Activated T-helper 1 cell treated with Interleukin-2 at 50 U/mL for 16 hours (primary cell): ENCODE measurements around the gene PAXIP1.
"Not testable (repeated sequence)": the region's sequence is repeated elsewhere in the genome, so short reads cannot be mapped to it uniquely, and the experiment has no call there.

ENCODE experiments used
- DNase-seq: peaks from one replicate; pipeline ENCODE4 v3.0.0-alpha.2; 2020; ENCODE audit warnings: low read depth

The PAXIP1 gene, protein sequence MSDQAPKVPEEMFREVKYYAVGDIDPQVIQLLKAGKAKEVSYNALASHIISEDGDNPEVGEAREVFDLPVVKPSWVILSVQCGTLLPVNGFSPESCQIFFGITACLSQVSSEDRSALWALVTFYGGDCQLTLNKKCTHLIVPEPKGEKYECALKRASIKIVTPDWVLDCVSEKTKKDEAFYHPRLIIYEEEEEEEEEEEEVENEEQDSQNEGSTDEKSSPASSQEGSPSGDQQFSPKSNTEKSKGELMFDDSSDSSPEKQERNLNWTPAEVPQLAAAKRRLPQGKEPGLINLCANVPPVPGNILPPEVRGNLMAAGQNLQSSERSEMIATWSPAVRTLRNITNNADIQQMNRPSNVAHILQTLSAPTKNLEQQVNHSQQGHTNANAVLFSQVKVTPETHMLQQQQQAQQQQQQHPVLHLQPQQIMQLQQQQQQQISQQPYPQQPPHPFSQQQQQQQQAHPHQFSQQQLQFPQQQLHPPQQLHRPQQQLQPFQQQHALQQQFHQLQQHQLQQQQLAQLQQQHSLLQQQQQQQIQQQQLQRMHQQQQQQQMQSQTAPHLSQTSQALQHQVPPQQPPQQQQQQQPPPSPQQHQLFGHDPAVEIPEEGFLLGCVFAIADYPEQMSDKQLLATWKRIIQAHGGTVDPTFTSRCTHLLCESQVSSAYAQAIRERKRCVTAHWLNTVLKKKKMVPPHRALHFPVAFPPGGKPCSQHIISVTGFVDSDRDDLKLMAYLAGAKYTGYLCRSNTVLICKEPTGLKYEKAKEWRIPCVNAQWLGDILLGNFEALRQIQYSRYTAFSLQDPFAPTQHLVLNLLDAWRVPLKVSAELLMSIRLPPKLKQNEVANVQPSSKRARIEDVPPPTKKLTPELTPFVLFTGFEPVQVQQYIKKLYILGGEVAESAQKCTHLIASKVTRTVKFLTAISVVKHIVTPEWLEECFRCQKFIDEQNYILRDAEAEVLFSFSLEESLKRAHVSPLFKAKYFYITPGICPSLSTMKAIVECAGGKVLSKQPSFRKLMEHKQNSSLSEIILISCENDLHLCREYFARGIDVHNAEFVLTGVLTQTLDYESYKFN

DNA sequence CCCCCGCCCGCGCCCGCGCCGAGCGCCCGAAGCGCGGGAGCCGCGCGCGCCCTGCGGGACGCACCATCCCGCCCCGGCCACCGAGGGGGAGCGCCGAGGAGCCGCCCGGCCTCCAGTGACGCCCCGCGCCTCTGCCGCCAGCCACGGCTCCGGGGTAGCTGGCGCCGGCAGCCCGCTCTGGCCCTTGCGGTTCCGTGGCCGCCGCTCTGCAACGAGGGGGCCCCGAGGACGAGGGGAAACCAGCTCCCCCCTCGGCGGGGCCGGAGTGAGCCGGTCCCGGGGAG is at the start of gene PAXIP1:
Gene PAXIP1, minus strand, starts transcription at position 33 of the 284 bp plus-strand sequence. CDS start 195 bp downstream, outside the sequence.
- peak; percentile 58 for DNase-seq

DNA sequence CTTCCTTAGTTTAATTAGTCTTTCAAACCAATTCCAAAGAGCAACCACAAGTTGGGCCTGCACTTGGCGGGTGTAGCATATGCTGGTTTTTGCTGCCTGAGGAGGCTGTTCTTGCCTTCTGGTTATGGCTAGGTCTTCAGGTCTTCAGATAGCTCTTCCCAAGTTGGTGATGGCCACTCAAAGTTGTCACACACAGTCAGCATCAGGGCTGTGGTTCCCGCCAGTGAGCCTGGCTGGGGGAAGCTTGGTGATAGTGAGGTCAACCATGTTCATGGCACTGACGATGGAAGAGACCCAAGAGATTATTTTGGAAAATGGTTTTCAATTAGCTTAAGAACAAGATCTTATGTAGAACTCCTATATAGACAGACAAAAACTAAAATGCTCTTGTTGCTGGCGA is 48.4 kb upstream of the PAXIP1 start:
- DNase-seq, result no peak

DNA sequence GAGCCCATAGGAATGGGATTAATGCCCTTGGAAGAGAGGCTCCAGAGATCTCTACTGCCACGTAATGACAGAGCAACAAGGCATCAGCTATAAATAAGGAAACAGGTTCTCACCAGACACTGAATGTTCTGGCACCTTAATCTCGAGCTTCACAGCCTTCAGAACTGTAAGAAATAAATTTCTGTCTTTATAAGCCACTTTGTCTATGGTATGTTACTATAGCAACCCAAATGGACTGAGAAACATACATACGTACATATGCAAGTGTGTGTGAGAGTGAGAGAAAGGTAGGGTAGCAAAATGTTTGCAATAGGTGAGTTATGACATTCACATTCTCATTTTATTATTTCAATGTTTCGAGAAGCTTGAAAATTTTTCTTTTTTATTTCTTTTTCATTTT is 45.1 kb upstream of the PAXIP1 start:
- no peak for DNase-seq

DNA sequence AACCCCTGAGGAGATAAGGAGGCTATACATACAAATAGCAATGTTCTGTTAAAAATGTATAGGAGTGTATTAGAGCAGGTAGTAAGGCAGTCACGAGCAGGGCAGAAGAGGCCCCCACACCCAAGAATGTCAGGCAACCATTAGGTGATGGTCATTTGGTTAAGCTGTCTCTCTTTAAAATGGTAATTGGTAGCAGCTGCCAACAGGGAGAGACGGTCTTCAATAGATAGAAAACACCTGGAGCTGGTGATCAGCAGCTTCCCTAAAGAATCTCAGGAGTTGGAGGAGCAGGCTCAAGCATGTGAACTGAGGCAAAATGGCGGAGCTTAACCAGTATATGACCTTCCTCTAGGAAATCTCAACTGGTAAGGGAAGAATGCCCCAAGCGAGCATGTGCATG is 40.8 kb upstream of the PAXIP1 start:
- no peak for DNase-seq

DNA sequence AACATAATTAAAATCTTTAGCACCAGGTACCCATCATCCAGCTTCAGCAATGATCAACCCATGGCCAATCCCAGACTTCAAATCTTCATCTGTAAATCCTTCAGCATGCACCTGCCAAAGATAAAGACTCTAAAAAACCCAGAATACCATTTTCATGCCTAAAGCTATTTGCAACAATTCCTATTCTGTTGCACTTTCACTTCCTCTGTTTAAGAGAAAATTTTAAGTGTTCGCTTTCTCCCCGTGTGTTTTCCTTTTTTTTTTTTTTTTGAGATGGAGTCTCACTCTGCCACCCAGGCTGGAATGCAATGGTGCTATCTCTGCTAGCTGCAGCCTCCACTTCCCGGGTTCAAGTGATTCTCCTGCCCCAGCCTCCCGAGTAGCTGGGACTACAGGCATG is 35.4 kb upstream of the PAXIP1 start:
- DNase-seq, result no peak

DNA sequence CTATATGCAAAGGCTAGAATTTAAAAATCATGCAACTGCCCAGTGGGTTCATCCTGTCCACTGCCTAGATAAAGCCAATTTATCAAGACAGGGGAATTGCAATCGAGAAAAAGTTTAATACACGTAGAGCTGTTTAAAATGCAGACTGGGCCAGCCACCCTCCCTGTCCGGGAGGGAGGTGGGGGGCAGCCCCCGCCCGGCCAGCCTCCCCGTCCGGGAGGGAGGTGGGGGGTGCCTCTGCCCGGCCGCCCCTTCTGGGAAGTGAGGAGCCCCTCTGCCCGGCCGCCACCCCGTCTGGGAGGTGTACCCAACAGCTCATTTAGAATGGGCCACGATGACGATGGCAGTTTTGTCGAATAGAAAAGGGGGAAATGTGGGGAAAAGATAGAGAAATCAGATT is 31.6 kb upstream of the PAXIP1 start:
- DNase-seq, result not testable (repeated sequence)

DNA sequence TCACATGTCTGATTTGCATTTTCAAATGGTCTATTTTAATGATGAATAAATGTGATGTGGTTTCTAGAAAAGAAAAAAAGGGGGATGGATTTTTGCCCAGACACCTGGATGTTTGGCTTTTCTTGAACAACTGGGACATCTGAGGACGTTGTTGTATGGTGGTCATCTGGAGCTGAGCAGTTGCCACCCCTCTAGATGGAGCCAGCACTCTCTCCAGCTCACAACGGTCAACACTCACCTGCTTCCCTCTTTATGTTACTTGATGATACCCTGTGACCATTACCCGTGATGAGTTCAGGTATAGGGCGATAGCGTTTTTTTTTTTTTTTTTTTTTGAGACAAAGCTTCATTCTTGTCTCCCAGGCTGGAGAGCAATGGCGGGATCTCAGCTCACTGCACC is 30.1 kb upstream of the PAXIP1 start:
- DNase-seq, result no peak

DNA sequence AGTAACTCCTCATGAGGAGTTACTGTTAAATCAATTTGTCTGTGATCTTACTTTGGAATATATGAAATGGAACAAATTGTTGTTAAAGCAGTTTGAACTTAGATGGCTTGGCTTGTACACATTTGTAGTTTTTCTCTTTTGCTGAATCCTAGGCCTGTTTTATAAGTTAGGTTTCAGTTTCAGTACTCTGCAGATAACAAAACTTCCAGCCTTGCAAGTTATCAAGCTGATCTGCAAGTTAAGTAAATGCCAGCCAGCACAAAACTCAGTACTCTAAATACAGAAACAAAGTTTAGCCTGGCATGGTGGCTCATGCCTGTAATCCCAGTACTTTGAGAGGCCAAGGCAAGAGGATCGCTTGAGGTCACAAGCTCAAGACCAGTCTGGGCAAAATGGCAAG is 25.0 kb upstream of the PAXIP1 start:
- DNase-seq, result no peak

DNA sequence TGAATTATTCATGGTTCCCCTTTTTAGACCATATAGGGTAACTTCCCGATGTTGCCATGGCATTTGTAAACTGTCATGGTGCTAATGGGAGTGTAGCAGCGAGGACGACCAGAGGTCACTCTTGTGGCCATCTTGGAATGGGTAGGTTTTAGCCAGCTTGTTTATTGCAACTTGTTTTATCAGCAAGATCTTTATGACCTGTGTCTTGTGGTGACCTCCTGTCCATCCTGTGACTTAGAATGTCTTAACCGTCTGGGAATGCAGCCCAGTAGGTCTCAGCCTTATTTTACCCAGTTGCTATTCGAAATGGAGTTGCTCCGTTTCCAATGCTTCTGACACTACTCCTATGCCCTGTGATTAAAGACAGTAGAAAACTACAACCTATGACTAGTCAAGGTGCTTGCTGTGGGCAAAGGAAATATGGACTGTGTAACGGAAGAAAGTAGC is 18.8 kb upstream of the PAXIP1 start:
- no peak for DNase-seq

DNA sequence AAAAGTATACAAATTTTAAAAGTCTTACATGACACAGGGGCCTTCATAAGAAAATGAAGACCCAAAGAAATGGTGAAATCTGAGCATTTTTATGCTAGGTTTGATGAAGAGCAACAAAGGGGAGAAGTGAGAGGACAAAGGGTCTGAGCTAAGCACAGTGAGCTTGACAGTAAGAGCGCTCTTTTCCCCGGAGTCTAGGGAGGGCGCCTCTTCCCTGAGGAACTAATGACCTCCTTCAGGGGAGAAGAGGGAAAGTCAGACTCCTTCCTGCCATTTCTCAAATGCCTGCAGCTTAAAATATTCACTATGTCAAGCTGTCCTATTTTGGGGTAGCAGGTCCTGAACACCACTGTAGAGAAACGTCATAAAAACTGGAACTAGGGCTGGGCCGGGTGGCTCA is 18.1 kb upstream of the PAXIP1 start:
- no peak for DNase-seq

DNA sequence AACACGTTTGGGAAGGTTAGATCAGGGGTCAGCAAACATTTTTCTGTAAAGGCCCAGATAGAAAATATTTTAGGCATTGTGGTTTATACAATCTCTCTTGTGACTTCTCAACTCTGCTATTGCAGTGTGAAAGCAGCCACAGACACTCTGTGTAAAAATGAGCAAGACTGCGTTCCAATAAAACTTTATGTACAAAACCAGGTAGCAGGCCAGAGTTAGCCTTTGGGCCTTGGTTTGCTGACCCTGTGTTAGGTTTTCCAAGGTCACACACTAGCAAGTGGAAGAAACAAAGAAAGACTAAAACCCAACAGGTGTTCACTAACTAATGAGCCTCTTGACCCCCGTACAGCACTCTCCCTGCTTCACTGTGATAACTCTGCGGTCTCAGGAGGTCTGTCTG is 14.9 kb upstream of the PAXIP1 start:
- DNase-seq, result no peak

DNA sequence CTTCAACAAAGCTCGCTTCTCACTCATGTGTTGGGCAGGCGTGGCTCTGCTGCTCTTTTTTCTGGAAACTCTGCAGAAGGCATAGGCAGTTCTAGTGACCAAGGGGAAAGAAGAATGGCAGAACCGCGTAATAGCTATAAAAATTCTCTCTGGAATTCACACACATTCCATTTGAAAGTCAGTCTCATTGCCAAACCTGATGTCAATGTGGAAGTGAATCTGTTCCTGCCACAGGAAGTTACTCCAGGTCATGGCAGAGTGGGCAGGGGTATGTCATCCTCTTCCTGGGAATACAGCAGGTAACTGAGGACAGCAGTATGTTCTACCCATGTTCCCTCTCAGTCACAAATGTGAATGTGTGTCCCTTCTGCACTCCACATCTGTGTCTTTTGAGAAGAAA is 8.2 kb upstream of the PAXIP1 start:
- DNase-seq, result no peak

DNA sequence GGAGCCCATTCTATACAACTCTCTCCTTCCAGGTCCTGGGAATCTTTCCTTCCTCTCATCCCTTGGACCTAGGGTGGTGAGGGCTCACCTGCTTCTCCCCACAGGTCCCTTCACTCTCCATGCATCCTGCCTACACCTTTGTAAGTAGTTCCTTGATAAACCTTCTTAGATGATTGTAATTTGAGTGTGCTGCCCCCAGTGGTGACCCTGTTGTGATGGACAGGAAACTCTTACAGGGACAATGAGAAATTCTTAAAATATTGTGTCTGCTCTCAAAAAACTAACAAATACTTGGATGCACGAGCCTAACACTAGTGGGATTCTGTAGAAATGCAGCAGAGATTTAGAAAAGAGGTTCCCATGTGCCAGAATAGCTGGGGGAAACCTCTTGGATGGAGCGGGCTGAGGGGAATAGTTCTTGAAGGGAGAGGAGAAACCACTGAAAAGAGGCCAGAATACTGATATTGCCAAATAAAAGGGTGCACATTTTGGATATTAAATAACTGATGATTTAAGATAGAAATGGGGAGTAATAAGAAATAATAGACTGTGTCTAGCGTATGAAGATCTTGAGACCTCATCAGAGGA is 6.7 kb upstream of the PAXIP1 start:
- no peak for DNase-seq

DNA sequence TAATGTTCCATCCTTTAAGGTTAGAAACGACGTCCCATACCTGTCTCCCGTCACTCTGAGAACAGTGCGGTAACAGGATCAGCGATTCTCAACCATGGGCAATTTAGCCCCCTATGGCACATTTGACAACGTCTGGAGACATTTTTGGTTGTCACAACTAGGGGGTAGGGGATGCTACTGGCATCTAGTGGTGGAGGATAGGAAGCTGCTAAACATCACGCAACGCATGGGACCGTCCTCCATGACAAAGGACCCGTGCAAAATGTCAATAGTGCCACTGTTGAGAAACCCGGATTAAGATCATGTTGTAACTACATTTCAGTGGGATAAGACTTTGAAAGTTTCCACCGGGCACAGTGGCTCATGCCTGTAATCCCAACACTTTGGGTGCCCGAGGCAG is 5.0 kb upstream of the PAXIP1 start:
- DNase-seq, result no peak

DNA sequence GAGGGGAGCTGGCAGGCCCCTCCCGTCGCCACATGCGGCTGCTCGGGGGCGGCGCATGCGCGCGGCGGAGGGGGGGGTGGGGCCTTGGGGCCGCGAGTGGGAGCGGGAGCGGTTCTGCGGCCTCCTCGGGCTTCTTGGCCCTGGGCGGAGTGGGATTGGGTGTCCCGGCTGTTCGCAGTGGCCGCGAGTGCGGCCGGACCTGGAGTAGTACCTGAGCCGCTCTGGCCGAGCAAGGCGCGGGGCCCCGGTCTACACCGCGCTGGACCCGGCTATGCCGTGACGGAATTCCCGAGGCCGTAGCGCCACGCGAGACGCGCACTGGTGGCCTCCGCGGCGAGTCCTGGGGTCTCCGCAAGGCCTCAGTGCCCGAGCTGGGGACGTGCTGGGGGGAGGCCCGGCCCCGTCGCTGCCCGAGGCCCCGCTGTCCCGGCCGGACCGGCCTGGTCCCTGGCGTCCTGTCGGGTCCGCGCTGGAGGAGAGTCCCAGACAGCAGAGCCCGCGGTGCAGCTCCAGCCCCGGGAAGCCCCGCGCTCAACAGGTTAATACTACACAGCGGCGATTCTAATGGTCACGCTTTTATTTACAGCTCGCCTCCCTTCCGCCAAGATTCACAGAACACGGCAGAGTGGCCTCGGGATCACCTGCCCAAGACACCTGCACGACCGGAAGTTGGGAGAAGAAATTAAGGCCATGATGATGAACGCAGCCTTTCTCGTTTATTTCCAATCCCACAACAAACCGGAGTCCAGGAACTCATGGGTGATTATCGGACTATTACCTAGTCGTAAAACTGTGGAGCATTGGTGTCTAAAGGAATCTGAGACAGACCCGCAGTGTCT is 671 bp upstream of the PAXIP1 start:
- DNase-seq, result peak; percentile 76

DNA sequence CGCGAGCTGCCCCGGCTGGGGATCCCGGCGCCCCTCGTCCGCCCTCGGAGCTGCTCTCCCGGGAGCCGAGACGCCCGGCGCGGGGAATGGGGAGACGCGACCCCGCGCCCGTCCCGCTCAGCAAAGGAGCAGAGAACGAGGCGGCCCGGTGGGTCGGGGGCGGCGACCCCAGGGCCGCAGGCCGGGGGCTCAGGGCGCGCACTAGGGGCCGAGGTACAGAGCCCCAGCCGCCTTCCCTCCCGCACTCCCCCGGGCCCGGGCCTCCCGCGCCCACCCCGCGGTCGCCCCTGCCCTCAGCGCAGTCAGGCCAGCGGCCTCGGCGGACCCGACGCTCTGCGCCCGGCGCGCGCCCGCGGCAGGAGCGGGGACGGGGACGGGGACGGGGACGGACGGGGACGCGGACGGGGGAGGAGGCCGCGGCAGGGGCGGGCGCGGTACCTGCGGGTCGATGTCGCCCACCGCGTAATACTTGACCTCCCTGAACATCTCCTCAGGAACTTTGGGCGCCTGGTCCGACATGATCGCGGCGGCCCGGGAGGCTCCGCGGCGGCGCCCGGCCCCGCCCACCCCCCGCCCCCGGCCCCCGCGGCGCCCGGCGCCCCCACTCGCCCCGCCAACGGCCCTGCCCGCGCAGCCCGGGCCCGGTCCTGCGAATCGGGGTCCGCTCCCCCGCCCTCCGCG is 373 bp downstream of the PAXIP1 start:
- no peak for DNase-seq

DNA sequence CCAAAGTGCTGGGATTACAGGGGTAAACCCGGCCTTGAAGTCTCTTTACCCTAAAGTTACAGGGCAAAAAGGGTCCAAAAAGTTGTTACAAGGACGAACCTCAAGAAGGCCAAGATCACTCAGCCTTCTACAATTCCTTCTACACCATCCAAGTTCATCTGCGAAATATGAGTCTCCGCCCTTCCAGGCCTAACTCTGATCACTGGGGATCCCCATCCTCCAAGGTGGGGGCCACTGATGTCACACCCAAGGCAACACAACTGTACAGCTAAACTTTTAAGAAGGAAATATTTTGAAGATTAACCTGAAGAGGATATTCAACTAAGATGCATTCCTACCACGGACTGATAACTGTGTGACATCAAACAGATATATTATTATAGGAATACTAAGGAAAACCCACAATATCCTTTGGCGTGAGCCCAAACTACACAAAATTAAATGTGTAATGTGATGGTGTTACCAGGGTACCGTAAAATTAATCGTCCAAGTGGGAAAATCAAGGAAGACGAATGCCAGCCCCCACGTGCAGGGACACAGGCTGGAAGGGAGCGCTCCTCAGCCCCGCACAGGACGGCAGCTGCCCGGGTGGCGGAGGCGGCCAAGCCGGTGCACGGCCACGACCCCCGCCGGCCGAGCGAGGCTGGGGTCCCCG is 1.0 kb downstream of the PAXIP1 start:
- no peak for DNase-seq

DNA sequence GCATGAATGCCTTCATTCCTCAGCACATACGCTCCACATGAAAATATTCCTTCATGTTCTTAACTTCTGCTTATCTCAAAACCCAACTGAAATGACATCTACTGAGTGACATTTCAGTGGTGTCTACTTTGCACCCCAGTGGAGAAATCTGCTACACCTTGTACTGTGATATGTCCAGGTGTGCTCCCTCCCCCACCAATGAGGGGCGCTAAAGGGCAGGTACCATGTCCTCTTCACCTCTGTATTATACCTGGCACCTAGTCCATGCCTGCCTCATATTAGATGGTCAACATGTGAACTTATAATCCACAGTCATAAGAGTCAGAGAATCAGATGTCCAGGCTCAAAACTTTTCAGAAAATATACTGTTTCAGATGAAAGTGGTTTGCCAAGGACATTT is 2.1 kb downstream of the PAXIP1 start:
- DNase-seq, result no peak

DNA sequence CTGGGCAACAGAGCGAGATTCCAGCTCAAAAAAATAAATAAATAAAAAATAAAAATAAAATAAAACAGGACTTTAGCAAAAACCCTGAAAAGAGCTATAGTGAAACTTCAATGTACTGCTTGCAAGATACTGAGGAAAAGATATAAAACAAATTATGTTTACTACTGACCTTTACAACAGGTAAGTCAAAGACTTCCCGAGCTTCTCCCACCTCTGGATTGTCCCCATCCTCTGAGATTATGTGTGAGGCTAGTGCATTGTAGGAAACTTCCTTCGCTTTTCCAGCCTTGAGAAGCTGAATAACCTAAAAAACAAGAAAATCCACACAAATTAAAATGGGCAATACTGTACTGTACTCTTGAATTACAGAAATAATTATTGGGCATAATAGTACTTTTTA is 4.4 kb downstream of the PAXIP1 start:
- no peak for DNase-seq

DNA sequence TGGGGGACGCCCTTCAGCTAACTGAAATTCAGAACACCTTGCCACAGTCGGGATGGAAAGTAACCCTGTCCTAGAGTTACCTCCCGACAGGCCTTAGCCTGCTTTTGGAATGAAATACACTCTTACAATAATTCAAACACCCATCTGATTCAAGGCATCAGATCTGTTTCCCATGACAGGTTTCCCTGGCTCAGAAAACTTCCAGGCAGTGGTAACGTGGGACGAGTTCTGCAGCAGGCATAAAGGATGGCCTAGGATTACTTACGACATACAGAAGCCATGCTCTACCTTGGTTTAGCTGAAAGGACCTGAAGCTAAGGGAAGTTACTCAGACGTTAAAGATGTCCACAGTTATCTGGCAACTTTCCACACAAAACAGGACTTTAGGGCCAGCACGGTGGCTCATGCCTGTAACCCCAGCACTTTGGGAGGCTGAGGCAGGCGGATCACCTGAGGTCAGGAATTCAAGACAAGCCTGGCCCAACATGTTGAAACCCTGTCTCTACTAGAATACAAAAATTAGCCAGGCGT is 5.0 kb downstream of the PAXIP1 start:
- DNase-seq, result no peak
